ENCODE data around the gene LTB4R2.

DNA sequence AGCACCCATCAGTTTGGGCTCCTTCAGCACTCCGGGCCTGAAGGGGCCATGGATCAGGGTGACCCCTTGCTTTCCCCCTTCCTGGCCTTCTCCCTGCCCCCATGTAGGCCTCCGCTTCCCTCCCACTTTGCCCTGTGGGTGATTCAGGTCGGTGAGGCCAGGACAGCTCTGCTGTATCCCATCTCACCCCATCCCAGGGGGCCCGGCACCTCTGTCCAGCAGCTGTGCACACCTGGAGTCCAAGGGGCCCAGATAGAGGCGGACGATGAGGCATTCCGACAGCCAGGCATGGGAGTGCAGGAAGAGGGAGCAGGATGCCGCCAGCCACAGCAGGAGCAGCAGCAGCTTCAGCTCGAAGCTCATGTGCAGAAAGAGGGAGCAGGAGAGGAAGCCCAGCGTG is 12.7 kb downstream of the LTB4R2 start:
- TF ChIP-seq EZH2 (IDR thresholded peaks at IDR 0.05; ENCODE audit: borderline replicate concordance, insufficient read depth, low read depth, low read length, poor library complexity, severe bottlenecking), result no peak
- TF ChIP-seq, protein P1, sequence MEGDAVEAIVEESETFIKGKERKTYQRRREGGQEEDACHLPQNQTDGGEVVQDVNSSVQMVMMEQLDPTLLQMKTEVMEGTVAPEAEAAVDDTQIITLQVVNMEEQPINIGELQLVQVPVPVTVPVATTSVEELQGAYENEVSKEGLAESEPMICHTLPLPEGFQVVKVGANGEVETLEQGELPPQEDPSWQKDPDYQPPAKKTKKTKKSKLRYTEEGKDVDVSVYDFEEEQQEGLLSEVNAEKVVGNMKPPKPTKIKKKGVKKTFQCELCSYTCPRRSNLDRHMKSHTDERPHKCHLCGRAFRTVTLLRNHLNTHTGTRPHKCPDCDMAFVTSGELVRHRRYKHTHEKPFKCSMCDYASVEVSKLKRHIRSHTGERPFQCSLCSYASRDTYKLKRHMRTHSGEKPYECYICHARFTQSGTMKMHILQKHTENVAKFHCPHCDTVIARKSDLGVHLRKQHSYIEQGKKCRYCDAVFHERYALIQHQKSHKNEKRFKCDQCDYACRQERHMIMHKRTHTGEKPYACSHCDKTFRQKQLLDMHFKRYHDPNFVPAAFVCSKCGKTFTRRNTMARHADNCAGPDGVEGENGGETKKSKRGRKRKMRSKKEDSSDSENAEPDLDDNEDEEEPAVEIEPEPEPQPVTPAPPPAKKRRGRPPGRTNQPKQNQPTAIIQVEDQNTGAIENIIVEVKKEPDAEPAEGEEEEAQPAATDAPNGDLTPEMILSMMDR (IDR thresholded peaks at IDR 0.05), result no peak

All from B cell (primary cell).